HK-2 (cell line): Measurements from ENCODE around the gene COL20A1.

Source experiments
- DNase-seq: peaks from one replicate; pipeline ENCODE4 v3.0.0-alpha.2; 2018; ENCODE audit not compliant: unreplicated experiment

The COL20A1 gene

DNA sequence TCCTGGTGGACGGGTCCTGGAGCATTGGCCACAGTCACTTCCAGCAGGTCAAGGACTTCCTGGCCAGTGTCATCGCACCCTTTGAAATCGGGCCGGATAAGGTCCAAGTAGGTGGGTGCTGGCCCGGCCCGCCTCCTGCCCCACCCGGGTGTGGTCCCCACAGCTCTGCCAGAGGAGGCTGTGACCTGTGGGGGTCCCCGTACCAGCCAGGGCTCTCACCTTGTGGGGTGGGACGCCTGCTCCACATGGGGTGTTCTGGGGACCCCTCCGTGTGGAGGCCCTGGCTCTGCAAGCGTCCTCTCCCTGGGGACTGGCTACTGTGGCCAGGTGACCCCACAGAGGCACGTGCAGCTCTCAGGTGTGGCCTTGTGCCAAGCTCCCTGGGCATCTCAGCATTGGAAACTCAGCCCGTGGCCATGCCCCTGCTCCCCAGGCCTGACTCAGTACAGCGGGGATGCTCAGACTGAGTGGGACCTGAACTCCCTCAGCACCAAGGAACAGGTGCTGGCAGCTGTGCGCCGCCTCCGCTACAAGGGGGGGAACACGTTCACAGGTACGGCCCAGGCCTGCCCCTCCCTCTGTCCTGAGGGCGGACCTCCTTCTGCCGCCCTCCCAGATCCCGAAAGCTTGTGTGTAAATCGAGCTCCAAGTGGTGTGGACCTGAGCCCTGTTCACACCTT, 14.7 kb downstream of the COL20A1 start:
- no peak for DNase-seq

DNA sequence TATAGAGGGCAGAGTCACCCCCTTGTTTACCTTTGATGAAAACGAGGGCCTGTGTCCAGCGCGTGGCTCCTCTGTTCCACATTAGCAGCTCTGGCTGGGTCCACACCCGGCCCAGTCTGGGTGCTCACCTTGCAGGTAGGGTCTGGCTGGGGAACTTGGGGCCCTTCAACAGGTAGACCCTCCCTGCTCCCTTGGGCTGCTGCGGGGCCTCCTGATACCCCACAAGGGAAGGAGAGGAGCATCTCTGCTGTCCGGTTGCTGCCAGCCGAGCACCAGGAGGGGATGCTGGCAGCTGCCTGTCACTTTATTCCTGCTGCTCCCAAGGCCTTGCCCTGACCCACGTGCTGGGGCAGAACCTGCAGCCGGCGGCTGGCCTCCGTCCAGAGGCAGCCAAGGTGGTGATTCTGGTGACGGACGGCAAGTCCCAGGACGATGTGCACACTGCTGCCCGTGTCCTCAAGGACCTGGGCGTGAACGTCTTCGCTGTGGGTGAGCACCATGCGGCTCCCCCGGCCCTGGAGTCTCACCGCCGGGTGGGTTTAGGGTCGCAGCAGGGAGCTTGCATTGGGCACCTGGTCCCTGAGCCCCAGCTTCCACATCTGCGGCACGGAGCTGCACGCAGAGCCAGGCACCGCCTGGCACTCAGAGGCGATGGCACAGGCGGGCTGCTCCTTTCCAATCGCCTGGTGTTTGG, 15.4 kb downstream of the COL20A1 start:
- DNase-seq: no peak

DNA sequence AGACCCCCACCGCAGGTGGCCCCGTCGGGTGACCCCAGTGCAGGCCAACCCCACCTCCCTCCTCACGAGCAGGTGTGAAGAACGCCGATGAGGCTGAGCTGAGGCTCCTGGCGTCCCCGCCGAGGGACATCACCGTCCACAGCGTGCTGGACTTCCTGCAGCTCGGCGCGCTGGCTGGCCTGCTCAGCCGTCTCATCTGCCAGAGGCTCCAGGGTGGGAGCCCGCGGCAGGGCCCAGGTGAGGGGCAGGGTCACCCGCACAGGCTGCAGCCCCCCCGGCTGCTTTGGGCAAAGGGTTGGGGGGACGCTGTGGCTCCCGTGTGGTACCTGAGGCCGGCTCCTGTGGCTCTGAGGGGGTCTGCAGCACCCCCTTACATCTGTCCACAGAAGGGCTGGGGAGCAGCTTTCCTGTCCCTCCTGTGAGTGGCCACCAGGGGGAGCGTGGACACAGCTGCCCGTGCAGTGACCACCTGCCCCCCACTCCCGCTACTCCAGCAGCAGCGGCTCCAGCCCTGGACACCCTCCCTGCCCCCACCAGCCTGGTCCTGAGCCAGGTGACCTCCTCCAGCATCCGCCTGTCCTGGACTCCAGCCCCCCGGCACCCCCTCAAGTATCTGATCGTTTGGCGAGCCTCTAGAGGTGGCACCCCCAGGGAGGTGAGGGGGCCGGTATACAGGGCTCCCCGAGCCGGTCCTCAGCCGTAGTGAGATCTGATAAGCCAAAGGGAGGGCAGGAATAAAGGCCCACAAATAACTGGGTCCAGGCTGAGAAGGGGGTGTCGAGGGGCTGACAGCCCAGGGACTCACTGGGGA, 16.5 kb downstream of the COL20A1 start:
- DNase-seq: peak; percentile 64

DNA sequence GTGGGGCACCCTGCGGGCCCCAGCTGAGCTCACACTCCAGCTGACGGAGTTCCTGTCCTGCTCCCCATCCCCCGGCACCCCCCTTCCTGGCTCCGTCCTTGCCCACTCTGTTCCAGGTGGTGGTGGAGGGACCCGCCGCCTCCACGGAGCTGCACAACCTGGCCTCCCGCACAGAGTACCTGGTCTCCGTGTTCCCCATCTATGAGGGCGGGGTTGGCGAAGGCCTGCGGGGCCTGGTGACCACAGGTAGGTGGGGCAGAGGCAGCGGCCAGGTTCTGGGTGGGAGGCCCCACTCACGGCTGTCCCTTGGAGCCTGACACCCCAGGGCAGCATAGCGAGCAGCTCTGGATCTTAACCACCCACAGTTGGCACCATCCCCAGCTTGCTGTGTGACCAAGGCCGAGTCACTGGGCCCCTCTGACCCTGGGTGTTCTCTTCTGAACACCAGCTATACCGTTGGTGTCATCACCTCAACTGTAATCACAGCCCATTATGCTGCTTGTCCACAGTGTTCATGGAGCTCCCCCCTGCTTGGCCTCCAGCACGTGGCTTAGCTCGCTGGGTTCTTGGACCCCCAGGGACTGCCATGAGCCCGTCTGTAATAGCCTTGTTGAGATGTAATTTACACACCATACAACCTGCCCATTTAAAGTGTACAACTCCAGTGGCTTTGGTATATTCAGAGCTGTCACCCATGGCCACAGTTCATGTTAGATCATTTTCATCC, 17.4 kb downstream of the COL20A1 start:
- DNase-seq: no peak

DNA sequence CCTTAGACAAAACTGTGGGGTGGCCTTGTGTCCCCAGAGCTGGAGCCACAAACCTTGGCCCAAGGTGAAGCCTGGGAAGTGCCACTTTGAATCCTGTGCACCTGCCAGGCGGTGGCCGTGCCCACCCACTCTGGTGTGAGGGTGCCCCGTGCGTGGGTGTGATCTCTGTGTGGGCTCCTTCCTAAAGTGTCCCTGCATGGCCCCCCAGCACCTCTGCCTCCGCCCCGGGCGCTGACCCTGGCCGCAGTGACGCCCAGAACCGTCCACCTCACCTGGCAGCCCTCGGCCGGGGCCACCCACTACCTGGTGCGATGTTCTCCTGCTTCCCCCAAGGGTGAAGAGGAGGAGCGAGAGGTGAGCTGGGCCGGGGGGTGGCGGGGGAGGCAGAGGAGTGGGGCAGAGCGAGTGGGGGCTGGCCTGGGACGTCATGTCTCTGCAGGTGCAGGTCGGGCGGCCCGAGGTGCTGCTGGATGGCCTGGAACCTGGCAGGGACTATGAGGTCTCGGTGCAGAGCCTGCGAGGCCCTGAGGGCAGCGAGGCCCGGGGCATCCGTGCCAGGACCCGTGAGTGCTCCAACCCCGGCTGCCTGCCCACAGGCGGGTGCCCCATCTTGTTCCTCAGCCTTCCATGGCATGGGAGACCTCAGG, 18.3 kb downstream of the COL20A1 start:
- no peak for DNase-seq

DNA sequence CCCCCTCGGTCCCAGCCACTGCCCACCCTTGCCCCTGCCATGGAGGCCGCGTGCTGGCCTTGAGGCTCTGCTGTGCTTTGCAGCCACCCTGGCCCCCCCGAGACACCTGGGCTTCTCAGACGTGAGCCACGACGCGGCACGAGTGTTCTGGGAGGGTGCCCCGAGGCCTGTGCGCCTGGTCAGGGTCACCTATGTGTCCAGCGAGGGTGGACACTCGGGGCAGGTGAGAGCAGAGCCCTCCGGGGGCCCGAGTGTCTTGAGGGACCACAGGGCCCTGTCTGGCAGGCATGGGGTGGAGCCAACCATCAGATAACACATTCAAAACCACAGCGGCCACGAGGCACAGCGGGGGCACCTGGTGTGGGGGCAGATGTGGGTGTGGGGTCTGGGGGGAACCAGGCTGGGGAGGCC, 18.9 kb downstream of the COL20A1 start:
- DNase-seq: no peak

DNA sequence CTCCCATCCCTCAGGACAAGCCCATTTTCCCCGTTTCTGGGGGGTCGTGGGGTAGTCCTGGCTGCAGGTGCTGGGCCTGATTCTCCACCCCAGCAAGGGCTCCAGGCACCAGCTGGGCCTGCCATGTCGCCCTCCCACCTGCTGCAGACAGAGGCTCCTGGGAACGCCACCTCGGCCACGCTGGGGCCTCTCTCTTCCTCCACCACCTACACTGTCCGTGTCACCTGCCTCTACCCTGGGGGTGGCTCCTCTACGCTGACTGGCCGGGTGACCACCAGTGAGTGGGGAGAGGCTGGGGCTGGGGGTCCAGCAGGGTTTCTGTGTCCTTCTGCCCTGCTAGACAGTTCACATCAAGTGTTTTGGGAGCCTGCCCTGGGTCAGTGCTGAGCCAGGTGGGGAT, 19.3 kb downstream of the COL20A1 start:
- no peak for DNase-seq

DNA sequence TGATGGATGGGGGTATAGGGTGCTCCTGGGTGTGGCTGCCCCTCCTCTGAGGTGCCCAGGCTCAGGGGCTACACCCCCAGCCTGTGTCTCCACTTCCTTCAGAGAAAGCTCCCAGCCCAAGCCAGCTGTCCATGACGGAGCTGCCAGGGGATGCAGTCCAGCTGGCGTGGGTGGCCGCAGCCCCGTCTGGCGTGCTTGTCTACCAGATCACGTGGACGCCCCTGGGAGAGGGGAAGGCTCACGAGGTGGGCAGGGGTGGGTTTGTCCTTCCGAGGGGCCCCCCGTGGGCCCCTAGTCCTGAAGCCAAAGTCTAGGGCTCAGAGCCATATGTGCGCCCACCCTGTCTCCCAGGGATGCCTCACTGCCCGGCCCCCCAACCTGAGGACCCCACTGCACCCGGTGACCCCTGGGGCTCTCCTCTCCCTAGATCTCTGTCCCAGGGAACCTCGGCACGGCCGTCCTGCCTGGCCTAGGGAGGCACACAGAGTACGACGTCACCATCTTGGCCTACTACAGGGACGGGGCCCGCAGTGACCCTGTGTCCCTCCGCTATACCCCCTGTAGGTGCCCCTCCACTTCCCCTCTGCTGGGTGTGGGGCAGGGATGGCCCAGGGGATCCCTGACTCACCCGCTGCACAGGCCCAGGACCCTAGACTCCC, 19.8 kb downstream of the COL20A1 start:
- DNase-seq: no peak

DNA sequence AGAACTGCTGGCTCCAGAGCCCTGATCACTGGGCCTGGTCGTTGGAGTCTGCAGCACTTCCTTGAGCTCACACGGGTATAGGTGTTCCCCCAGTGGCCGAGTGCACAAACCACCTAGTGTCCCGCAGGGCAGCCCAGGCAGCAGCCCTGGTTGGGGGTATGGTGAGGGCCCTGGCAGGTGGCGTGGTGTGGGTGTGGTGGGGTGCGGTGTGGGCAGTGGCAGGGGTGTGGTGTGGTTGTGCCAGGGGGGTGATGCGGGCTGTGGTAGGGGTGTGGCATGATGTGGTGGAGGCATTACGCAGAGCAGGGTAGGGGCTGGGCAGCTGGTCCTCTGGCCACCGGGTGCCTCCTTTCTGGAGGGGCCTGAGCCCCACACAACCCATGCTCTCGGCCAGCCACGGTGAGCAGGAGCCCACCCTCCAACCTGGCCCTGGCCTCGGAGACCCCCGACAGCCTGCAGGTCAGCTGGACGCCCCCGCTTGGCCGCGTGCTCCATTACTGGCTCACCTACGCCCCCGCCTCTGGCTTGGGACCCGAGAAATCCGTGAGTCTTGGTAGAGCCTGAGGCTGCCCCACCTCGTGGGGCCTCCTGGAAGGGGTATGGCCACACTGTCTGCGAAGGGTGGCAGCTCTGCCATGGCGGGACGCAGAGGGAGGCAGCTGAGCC, 20.5 kb downstream of the COL20A1 start:
- DNase-seq: no peak

DNA sequence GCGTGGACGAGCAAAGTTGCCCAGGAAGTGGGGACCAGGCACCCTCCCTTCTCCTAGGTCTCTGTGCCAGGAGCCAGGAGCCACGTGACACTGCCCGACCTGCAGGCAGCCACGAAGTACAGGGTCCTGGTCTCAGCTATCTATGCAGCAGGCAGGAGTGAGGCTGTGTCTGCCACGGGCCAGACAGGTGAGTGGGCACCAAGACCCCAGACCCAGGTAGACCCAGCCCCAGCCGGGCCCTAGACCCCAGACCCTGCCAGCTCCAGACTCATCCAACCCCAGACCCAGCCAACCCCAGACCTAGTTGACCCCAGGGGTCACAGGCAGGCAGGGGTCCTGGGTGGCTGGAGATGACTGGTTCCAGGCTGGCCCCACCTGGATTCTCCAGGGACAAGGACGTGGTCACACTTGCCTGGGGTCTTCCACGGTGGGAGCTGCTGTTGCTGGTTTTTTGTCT, 21.1 kb downstream of the COL20A1 start:
- no peak for DNase-seq

DNA sequence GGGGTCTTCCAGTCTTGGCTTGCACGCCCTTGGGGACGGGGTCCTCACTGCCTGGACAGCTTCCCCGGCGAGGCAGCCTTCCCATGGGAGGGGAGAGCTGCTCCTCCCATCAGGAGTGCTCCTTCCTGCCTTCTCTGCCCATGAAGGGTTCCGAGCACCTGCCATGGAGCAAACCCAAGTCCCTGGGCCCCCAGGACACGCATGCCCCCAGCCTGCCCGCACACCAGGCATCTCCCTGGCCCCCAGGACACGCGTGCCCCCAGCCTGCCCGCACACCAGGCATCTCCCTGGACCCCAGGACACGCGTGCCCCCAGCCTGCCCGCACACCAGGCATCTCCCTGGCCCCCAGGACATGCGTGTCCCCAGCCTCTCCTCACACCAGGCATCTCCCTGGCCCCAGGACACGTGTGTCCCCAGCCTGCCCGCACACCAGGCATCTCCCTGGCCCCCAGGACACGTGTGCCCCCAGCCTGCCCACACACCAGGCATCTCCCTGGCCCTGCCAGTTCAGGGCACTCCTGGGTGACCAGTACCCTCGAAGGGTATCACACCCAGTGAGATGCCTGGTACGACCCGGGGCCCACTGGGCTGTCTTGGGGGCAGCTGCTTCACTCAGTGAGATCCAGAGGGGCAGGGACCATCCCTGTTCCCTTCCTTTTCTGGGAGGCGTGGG, 21.7 kb downstream of the COL20A1 start:
- no peak for DNase-seq

DNA sequence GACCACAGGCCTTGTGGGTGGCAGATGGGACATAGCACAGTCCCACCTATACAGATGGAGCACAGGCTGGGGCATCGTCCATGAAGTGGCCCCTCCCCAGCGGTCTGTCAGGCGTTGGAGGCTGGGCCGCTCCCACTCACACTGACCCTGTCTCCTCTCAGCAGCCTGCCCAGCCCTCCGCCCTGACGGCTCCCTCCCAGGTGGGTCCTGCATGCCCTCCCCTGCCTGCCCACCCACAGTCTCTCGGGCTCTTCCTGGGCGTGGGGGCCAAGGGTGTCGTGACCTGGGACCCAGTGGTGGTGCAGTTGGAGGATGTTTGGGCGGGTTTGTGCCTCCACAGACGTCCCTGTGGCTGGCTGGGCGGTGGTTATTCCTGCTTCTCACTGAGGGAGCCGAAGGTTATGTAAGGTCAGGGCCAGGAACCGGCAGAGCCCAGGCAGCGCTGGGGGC, 22.3 kb downstream of the COL20A1 start:
- DNase-seq: no peak

DNA sequence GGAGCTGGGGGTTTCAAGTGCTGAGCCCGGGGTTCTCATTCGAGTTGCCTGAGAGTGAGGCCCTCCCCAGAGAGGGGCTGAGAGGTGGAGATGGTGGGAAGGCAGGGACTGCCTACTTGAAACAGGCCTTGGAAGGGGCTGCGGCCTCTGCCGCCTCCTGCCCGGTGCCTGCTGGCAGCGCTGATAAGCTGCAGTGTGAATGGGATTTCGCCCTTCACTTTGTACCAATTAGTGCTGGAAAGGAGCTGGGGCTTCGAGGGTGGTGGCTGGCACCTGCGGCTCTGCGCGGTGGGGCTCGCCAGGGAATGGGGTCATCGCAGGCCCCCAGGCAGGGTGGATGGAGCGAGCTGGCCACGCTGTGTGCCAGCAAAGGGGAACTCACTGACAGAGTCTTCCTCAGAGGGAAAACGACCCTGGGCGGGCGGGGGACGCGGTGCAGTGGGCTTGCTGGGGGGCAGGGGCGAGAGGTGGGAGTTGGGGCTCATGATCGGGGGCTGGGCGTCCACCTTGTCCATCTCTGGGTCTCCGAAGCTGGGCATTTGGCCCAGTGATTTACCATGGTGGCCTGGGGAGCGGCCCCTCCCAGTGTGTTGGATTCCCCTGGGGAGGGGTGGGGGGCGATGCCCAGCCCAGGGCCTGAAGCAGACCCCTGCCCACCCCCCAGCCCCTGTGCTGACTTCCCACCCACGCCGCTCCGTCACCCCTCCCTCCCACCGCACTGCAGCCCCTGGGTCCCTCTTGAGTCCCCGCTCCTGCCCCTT, 22.9 kb downstream of the COL20A1 start:
- DNase-seq: no peak

DNA sequence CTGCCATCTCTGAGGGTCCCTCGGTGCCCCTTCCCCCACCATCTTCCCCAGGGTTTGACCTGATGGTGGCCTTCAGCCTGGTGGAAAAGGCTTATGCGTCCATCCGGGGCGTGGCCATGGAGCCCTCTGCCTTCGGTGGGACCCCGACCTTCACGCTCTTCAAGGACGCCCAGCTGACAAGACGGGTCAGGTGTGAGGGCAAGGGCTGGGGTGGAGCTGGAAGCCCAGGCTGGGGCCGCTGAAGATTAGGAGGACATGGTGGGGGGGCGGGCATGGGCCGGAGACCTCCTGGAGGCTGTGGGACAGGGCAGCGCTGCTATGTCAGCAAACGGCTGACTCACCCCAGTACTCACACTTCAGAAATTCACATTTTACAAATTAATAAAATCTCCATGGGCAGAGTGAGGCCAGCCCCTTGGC, 23.5 kb downstream of the COL20A1 start:
- no peak for DNase-seq

DNA sequence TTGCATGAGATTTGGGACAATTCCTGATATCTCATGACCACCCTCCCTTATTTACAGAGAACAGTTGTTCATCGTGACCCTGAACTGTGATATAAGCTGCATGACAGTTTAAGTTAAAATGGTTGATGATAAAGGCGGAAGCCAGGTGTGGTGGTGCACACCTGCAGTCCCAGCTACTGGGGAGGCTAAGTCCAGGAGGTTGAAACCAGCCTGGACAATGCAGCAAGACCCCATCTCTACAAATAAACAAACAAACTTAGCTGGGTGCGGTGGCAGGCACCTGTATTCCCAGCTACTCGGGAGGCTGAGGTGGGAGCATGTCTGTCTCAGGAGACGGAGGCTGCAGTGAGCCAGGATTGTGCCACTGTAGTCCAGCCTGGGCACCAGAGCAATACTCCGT, 24.1 kb downstream of the COL20A1 start:
- no peak for DNase-seq

DNA sequence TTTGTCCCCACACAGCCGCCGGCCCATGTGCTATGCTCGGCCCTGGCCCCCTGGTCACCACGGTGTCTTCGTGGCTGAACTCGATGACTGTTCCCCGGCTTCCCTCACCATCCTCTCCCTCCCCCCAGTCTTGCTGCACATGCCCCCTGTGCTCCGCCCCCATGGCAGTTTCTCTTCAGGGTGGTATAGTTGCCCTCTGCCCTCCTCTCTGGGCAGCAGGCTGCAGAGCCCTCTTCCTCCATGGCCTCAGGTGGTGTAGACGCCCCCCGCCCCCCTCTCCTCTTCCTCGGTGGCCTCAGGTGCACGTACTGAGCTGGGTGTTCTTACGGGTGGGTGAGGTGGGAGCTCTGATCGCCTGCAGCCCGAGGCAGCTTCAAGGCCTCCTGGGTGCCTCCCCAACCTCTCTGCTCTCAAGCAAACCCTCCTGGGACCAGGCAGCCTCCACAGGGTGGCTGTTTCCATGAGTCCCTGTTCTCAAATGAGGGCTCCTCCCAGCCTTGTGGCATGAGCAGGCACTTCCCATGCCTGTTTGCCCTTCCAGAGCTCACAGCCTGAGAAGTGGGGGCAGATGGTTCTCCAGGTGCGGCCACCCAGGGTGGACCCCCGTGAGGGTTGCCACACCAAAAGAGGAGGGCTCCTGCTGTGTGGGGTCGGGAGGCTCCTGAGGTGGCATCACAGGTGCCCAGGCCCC, 24.8 kb downstream of the COL20A1 start:
- no peak for DNase-seq

DNA sequence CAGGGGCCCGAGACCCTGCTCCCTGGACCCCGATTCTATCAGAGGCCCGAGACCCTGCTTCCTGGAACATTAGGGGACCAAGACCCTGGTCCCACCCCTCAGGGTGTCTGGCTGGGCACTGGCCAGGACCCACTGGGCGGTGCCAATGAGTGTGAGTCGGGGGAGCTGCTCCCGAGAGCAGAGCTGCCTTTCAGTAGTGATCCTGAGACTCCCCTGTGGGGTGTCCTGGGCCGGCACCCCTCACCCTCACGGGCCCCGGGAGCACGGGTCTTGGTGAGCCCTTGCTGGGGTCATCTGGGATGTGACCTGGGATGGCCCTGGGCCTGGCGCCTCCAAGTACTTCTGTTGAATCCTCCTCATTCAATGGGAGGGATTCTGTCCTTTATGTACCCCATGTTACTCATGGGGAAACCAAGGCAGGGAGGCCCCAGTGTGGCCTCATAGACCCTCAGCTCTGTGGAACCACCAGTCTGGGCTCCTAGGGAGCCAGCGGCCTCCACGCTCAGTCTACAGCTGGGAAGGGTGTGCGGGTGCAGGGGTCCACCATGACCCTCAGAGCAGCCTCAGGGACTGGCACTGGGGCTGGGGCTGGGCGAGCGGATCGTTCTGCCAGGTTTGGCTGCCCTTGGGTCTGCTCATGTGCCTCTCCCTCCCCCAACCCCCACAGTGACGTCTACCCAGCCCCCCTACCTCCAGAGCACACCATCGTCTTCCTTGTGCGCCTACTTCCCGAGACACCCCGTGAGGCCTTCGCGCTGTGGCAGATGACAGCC, 25.6 kb downstream of the COL20A1 start:
- no peak for DNase-seq
